NCI-H82 treated with DMSO at 0.1 percent for 48 hours (cell line): ENCODE data around the gene ARMC5.
"Not testable (repeated sequence)": the region's sequence is repeated elsewhere in the genome, so short reads cannot be mapped to it uniquely, and the experiment has no call there.

Experiments
- DNase-seq: peaks from one replicate; lab custom pipeline; 2025; ENCODE audit not compliant: unreplicated experiment; lab: John Stamatoyannopoulos, UW

ARMC5 gene

DNA sequence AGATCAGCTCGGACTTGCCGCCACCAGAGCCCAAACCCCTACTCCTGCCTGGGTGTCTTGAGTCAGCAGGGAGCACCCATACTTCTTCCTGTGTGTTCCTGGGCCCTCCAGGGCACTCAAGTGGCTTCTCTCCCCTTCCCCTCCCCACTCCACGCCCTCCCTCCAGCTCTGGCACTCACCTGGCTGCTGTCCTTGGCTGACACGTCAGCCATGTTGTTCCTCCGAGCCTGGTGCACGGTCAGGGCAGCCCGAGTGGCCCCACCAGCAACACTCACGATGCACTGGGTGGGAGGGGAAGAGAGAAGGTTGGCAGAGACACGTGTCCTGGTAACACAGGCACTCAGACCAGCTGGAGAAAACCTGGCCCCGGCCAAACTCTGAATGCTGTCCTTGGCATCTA, 37.4 kb downstream of the ARMC5 start:
- no peak for DNase-seq

DNA sequence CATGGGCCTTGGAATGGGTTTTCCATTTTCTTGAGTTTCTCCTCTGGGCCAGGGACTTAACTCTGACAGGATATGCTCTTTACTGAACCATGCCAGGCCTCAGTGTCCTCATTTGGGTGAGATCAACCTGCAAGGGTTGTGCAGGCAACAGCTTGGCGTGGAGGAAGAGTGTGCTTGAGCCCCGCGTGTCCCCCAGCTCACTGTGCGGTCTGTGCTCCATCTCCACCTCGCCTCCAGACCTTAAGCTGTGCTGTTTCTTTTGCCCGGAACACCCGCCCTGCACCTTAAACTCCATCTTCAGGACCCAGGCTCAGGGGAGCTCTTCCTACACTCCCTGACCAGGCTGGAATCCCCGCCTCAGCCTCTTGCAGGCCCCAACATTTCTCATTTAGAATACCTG, 39.2 kb downstream of the ARMC5 start:
- DNase-seq = no peak

GRCh38 chr16:31499928-31500327, 40.6 kb downstream of the ARMC5 start:
- no peak for DNase-seq

DNA sequence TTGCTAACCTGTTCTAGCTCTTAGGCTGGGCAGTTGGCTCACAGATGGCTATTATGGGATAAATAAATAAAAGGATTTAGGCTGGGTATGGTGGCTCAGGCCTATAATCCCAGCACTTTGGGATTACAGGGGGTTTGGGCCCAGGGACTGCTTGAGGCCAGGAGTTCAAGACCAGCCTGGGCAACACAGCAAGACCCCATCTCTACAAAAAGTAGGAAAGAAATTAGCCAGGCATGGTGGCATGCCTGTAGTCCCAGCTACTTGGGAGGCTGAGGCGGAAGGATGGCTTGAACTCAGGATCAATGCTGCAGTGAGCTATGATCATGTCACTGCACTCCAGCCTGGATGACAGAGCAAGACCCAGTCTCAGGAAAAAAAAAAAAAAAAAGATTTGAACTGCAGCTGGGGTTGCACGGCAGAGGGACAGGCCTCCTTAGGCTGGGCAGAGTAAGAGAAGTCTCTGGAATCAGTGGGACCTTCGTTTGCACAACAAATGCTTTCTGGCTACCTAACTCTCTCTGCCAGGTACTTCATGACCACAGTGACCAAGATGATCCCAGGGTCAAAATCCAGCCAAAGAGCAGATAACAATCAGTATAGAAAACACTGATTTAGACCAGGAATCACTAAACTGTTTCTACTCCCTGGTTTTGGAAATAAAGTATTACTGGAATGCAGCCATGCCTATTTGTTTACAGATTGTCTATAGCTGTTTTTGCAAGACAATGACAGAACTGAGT, 42.1 kb downstream of the ARMC5 start:
- peak; percentile 3 for DNase-seq

- no peak for DNase-seq
These were observed 42.7 kb downstream of the ARMC5 start for GRCh38 chr16:31501966-31502348.

DNA sequence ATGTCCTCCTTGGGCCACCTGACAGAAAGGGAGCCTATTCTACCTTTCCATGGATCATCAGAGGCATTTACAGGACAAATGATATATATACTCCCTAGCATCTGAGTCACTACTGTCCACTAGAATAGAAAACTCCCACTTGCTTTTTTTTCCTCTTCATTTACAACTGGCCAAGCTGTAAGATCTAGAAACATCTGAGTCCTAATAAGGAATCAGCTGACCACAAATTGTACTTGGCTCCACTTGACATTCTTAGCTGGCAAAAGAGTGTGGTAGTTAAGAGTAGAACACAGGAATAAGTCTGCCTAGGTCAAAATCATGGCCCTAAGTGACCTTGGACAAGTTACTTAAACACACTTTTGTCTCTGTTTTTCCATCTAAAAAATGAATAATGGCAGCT, 43.7 kb downstream of the ARMC5 start:
- no peak for DNase-seq

DNA sequence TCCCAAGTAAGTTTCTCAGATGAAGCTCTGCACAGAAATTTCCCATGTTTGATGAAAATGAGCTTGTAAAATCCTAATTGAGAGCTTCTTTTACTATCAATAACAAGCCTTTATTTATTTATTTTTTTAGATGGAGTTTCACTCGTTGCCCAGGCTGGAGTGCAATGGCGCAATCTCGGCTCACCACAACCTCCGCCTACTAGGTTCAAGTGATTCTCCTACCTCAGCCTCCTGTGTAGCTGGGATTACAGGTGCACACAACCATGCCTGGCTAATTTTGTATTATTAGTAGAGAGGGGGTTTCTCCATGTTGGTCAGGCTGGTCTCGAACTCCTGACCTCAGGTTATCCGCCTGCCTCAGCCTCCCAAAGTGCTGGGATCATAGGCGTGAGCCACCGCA, 44.3 kb downstream of the ARMC5 start:
- DNase-seq = not testable (repeated sequence)

- DNase-seq = no peak
These were observed 44.9 kb downstream of the ARMC5 start for GRCh38 chr16:31504159-31504558.

DNA sequence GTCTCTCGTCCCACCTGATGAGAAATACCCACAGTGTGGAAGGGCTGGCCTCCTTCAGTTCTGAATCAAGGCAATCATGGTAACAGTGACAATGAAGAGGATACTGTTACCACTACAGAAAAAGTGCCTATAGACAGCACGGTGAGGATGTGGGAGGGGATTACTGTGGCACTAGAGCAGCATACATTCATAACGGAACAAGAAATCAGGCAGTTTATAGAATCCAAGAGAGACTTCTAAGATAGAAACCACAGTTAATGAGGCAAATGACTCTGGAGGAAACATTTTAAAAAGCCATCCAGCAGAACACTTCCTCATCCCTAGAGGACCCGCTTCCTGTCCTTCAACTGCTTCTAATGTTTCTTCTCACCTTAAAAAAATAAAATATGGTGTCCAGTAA, 46.2 kb downstream of the ARMC5 start:
- DNase-seq = no peak

DNA sequence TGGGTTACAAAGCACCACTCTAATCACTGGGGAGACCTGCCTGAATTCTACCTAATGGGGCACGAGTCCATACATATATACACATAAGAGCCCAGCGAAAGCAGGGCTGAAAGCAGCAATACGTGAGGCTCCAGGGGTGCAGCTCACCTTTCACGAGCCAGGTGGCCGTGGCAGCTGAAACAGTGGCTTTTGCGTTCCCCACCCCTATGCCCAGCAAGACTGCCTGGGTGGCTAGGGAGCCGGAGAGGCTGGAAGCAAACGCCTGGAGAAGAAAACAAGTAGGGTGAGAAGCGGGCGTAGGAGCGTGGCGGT, 48.3 kb downstream of the ARMC5 start:
- DNase-seq = no peak

DNA sequence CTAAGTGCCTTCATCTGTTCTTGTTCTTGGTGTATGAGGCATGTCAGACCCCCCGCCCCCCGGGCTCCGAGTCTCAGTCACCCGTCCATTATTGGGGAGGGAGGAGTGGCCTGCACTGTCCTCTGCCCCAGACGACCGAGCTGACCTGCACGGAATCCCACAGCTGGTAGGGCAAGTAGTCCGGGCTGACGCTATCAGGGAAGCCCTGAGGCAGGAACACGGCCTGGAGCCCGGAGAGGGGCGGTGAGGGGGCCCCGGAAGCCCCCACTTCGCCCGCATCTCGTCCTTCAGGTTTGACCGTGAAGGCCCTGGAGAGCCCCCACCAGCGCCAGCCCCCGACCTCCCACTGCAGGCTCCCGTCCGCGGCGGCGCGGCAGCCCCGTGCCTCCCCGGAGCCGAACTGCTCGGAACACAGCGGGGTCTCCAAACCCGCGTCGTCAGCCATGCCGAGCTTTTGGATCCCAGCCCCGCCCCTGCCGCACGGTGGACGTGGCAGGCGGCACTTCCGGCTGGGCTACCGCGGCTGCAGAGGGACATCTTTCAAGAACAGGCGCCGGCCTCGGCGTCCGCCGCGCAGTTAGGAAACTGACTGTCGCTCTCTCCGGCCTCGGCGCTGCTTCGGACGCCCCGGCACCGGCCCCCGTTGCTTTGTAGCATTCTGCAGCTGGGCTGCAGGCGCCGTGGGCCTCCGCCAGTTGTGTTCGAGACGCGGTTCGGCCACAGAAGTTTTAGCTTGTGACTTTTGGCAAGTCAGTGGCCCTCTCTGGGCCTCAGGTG, 48.8 kb downstream of the ARMC5 start, which contains the start of gene RUSF1:
TSS of gene RUSF1 (minus strand) at position 463 of the 777 bp plus-strand sequence. CDS start at position 445, 18 bp downstream.
- DNase-seq = peak; percentile 18

DNA sequence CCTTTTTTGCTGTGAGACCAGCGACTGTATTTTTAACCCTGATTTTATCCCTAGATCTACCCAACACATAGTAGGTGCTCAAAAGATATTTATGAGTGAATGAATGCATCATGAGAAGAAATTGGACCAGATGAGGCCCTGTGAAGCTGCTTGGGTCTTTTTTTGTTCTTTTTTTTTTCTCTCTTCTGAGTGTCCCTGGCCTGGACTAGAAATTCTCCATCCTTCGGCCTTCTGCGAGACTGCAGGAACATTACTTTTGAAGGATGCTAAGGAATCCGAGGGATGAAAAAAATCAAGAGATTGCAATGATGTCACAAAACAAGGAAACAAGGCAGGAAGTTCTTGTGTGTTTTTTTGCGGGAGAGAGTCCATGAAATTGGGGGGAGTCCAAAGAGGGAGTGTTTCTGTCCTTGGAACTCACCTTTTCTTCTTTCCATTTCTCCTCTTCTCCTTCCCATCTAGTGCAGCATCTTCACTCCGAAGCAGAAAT, 49.5 kb downstream of the ARMC5 start:
- DNase-seq = no peak

- DNase-seq = no peak
These were observed 53.8 kb downstream of the ARMC5 start for GRCh38 chr16:31513126-31513525.

DNA sequence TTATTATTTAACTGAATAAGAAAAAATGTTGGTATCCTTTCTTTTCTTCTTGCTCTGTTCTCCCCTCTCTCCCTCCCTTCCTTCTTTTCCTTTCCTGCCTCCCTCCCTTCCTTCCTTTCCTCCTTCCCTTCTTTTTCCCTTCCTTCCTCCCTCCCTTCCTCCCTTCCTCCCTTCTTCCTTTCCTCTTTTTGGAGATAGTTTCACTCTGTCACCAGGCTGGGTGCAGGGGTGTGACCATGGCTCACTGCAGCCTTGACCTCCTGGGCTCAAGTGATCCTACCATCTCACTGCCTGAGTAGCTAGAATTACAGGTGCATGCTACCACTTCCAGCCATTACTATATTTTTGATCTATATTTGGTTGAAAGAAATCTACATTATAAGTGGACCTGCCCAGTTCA, 54.6 kb downstream of the ARMC5 start:
- no peak for DNase-seq
